DOHH2 (cell line): ENCODE measurements around the gene SCNN1B.

ENCODE experiments used
- H3F3A ChIP-seq: fragments of 200-600 bp; sonication (generic), shearing (Covaris generic); 2 replicates; pipeline ENCODE4 v1.6.0; 2016; ENCODE audit warnings: antibody characterized with exemption, mild to moderate bottlenecking; ENCODE audit not compliant: control insufficient read depth, insufficient read depth
- H3K27ac ChIP-seq: fragments of 200-600 bp; sonication (generic); 2 replicates; pipeline ENCODE4 v1.5.1; 2014; ENCODE audit warnings: low read depth, mild to moderate bottlenecking, low read length, moderate library complexity
- H3K27me3 ChIP-seq: fragments of 200-600 bp; sonication (generic); 2 replicates; pipeline ENCODE4 v1.6.1; 2014; ENCODE audit warnings: mild to moderate bottlenecking, low read length, mixed read lengths; ENCODE audit not compliant: control insufficient read depth
- H3K36me3 ChIP-seq: fragments of 200-600 bp; sonication (generic); 2 replicates; pipeline ENCODE4 v1.6.1; 2014; ENCODE audit warnings: mild to moderate bottlenecking, low read length, moderate library complexity, mixed read lengths; ENCODE audit not compliant: control insufficient read depth
- H3K4me1 ChIP-seq: fragments of 200-600 bp; sonication (generic); 2 replicates; pipeline ENCODE4 v1.6.1; 2014; ENCODE audit warnings: mild to moderate bottlenecking, low read length, mixed read lengths; ENCODE audit not compliant: control insufficient read depth
- H3K4me2 ChIP-seq: fragments of 200-600 bp; sonication (generic); 2 replicates; pipeline ENCODE4 v1.6.0; 2014; ENCODE audit warnings: mild to moderate bottlenecking, low read length, moderate library complexity
- H3K4me3 ChIP-seq: fragments of 200-600 bp; sonication (generic); 2 replicates; pipeline ENCODE4 v1.5.1; 2014; ENCODE audit warnings: mild to moderate bottlenecking, low read length, mixed read lengths
- H3K79me2 ChIP-seq: fragments of 200-600 bp; sonication (generic); 2 replicates; pipeline ENCODE4 v1.6.1; 2014; ENCODE audit warnings: mild to moderate bottlenecking, low read length, mixed read lengths; ENCODE audit not compliant: control insufficient read depth
- H3K9me2 ChIP-seq: fragments of 200-600 bp; sonication (generic); replicated peaks from 2 replicates; pipeline ENCODE4 v1.6.1; 2014; ENCODE audit warnings: mild to moderate bottlenecking, low read length, mixed read lengths; ENCODE audit not compliant: control insufficient read depth
- H3K9me3 ChIP-seq: fragments of 200-600 bp; sonication (generic); 2 replicates; pipeline ENCODE4 v1.6.1; 2014; ENCODE audit warnings: antibody characterized with exemption, low read length, mixed read lengths; ENCODE audit not compliant: control insufficient read depth, insufficient read depth
- H4K20me1 ChIP-seq: fragments of 200-600 bp; sonication (generic); 2 replicates; pipeline ENCODE4 v1.6.0; 2014; ENCODE audit warnings: low read depth, mild to moderate bottlenecking, antibody characterized with exemption, low read length, moderate library complexity; ENCODE audit not compliant: control insufficient read depth, insufficient read depth
- EZH2phosphoT487 ChIP-seq: fragments of 200-600 bp; sonication (generic); IDR thresholded peaks from 2 replicates; pipeline ENCODE4 v1.6.1; 2017; ENCODE audit warnings: borderline replicate concordance, mild to moderate bottlenecking, antibody characterized with exemption, low read length, moderate library complexity, mixed read lengths
- TF ChIP-seq, protein P1 (sequence below): fragments of 200-600 bp; sonication (generic); IDR thresholded peaks from one replicate; pipeline ENCODE4 v1.5.1; 2014; ENCODE audit warnings: antibody characterized with exemption, mild to moderate bottlenecking, low read depth, low read length; ENCODE audit not compliant: poor library complexity, severe bottlenecking

SCNN1B gene

GRCh38 chr16:23368469-23368868 lies 66.4 kb downstream of the SCNN1B start:
- no peak overlapping the region for H3K27ac ChIP-seq
- H3K4me2 ChIP-seq = no peak overlapping the region
- H3K9me2 ChIP-seq = no peaks in the 10 kb centered on the region
- no peaks in the 10 kb centered on the region for H3F3A ChIP-seq
- H3K4me3 ChIP-seq = no peak overlapping the region
- no peaks in the 10 kb centered on the region for H3K27me3 ChIP-seq
- TF ChIP-seq EZH2phosphoT487 = no peak
- TF ChIP-seq, protein P1, sequence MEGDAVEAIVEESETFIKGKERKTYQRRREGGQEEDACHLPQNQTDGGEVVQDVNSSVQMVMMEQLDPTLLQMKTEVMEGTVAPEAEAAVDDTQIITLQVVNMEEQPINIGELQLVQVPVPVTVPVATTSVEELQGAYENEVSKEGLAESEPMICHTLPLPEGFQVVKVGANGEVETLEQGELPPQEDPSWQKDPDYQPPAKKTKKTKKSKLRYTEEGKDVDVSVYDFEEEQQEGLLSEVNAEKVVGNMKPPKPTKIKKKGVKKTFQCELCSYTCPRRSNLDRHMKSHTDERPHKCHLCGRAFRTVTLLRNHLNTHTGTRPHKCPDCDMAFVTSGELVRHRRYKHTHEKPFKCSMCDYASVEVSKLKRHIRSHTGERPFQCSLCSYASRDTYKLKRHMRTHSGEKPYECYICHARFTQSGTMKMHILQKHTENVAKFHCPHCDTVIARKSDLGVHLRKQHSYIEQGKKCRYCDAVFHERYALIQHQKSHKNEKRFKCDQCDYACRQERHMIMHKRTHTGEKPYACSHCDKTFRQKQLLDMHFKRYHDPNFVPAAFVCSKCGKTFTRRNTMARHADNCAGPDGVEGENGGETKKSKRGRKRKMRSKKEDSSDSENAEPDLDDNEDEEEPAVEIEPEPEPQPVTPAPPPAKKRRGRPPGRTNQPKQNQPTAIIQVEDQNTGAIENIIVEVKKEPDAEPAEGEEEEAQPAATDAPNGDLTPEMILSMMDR = no peak
- no peaks in the 10 kb centered on the region for H4K20me1 ChIP-seq
- H3K4me1 ChIP-seq = peaks cover 13% of the 10 kb centered on the region
- no peaks in the 10 kb centered on the region for H3K9me3 ChIP-seq
- no peaks in the 10 kb centered on the region for H3K79me2 ChIP-seq
- H3K36me3 ChIP-seq = no peaks in the 10 kb centered on the region

DNA sequence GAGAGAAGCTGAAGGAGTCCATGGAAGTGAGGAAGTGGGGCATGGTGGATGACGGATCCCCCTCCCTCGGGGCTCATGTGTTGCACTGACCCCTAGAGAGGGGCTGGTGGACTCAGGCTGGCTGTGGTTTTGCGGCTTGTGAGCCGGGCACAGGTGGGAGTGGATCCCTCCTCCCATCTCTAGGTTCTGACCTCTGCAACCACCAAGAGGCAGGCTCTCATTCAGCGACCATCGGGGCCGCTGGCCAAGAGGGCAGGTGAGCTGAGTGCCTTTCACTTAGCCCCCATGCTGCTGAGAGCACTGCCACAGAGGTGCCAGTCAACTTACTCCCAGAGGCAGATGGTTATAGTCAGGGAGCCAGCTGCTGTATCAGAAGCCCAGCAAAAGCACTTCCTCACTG lies 67.3 kb downstream of the SCNN1B start:
- Histone ChIP-seq H4K20me1 (no peaks in the 10 kb centered on the region), H3K4me2 (no peak overlapping the region), H3K36me3 (no peaks in the 10 kb centered on the region), H3K4me1 (peaks cover 13% of the 10 kb centered on the region), H3K9me3 (no peaks in the 10 kb centered on the region), H3F3A (no peaks in the 10 kb centered on the region), H3K79me2 (no peaks in the 10 kb centered on the region), H3K27ac (no peak overlapping the region), H3K9me2 (no peaks in the 10 kb centered on the region), H3K4me3 (no peak overlapping the region), H3K27me3 (no peaks in the 10 kb centered on the region)
- TF ChIP-seq, protein P1 = no peak
- no peak for TF ChIP-seq EZH2phosphoT487

DNA sequence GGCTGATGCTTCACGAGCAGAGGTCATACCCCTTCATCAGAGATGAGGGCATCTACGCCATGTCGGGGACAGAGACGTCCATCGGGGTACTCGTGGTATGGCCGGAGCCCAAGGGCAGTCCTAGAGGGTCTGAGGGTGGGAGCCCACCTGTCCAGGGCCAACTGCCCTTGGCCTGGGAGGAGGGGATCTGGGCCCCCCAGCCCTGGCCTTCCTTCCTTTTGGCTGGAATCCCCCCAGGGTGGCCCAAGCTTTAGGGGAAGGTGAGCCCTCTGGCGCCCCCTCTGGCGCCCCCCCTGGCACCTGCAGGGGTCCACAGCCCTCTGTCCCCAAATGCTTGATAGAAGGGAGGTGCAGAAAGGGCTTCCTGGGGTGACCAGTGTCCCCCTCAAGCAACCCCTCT lies 69.3 kb downstream of the SCNN1B start:
- Histone ChIP-seq H3K36me3 (no peaks in the 10 kb centered on the region), H3K27ac (no peak overlapping the region), H3F3A (no peaks in the 10 kb centered on the region), H3K4me1 (peaks cover 2% of the 10 kb centered on the region; the same call in 1 of the 2 replicates), H3K79me2 (no peaks in the 10 kb centered on the region), H3K9me2 (no peaks in the 10 kb centered on the region), H3K4me3 (no peak overlapping the region), H3K27me3 (peaks cover 4% of the 10 kb centered on the region; the same call in 1 of the 2 replicates), H3K9me3 (no peaks in the 10 kb centered on the region), H3K4me2 (no peak overlapping the region), H4K20me1 (no peaks in the 10 kb centered on the region)
- TF ChIP-seq EZH2phosphoT487 = no peak
- TF ChIP-seq, protein P1 = peak; percentile 54
